Embryonic facial prominence (tissue), 1 donor: Measurements from ENCODE around the gene TDRD7.
"Not testable (repeated sequence)": the region's sequence is repeated elsewhere in the genome, so short reads cannot be mapped to it uniquely, and the experiment has no call there.

Source experiments
- DNase-seq: peaks from one replicate; pipeline ENCODE4 v3.0.0-alpha.2; 2016; ENCODE audit errors: extremely low spot score

TDRD7 gene

DNA sequence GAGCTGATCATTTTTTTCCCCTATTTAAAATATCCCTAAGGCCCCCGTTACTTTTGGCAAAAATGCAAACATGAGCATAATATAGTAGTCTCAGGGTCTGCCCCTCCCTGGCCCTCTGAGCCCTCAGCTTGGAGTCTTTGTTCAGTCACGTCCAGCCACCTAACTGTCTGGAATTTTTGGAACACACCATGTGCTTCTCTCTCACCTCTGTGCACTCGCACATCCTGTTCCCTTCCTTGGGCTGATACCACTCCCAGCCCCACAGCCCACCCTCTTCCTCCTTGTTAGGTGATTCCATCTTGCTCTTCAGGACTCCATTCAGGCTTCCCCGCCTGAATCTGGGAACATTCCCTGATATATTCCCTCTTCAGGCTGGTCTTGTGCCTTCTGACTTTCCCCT is 16.0 kb downstream of the TDRD7 start:
- DNase-seq: no peak

DNA sequence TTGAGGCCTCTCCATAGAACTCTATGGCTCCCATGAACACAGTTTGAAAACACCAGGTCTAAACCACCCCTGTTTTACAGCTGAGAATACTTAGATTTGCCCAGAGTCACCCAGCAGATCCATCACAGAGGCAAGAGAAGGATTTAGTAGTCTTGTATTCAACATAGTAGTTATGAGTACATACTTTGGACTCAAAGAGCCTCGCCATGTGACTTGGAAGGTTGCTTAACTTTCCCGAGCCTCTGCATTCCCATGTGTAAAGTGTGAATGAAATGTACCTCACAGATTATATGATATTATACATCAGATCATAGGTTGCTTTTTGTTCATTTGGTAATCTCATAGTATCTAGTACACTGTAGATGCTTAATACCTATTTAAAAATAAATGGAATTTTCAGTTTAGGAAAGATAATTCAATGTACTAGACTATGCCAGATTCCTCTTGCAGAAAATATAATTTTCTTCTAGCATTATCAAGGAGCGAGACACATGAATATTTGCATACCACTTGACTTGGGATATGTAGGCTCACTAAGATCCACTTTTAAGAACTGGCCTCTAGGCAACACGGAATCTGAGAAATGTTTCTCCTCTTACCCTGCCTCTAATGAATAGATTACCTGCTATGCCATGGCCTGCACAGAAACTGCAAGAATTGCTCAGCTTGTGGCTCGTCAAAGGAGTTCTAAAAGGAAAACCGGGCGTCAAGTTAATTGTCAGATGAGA is 18.6 kb downstream of the TDRD7 start:
- no peak for DNase-seq

DNA sequence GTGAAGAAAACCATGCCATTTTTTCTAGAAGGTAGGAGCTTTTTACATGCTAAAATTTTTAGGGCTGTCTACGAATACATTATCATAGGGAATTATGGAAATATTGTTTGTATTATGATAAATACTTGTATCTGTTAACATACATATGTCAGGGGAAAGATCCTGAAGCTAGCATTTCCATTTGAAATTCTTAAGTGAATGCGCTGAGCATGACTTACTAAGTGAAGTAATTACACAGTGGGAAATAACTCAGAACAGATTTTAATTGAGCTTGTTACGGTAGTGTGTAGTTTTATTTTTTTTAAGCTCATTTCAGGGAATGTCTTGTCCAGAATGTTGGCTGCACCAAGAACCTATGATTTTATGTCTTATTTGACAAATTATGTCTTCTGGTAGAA is 19.1 kb downstream of the TDRD7 start:
- DNase-seq: no peak

DNA sequence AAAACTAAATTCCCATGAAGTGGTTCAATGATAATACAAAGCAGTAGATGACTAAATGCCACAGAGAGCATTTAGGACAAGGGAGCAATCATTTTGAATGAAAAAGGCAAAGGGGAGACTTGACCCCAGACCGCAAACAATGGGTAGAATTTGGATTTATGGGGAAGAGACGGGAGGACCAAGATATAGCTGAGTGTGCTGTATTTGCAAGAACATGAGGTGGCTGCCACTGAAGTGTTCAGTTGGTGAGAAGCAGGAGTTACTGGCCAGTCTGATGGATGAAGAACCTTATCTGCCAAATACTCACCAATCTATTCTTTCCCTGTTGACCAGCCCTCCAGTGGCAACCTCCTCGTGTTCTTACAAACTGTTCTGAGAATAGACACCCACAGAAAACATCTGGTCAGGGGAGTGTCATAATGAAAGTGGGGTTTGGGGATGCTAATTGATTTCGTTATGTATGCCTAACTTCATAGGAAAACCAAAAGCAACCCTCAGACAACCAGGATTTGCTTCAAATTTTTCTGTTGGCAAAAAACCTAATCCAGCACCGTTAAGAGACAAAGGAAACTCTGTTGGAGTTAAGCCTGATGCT is 19.8 kb downstream of the TDRD7 start:
- no peak for DNase-seq

DNA sequence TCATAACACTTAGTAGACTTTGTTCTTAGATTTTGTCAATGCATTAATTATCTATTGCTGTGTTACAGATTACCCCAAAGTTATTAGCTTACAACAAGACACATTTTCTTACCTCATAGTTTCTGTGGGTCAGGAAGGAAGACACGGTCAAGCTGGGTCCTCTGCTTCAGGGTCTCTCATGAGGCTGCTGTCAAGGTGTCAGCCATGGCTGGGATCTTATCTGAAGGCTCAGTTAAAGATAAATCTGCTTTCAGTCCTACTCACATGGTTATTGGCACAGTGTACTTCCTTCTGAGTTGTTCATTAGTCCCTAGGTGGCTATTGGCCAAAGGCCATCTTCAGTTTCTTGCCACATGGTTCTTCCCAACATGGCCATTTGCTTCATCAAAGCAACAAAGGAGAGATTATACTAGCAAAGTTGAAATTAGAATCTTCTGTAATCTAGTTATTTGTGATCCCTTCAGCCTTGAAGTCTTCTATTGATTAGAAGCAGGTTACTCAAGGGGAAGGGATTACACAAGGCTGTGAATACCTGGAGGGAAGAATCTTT is 25.2 kb downstream of the TDRD7 start:
- DNase-seq: no peak

DNA sequence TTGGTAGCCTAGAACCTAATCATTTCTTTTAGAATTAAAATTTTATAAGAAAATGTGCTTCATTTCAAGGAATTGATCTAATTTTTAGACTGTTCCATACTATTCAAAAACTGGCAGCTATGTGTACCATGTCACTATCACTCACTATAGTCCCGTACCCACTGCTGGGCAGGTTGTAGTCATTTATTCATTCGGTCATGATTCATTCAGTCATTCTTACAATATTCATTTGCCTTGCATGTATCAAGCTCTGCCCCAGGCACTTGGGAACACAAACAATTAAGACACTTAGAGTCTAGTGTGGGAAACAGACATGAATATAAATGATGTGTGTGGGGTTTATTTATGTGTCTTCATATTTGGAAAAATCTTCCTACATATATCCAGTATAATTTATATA is 26.4 kb downstream of the TDRD7 start:
- no peak for DNase-seq

DNA sequence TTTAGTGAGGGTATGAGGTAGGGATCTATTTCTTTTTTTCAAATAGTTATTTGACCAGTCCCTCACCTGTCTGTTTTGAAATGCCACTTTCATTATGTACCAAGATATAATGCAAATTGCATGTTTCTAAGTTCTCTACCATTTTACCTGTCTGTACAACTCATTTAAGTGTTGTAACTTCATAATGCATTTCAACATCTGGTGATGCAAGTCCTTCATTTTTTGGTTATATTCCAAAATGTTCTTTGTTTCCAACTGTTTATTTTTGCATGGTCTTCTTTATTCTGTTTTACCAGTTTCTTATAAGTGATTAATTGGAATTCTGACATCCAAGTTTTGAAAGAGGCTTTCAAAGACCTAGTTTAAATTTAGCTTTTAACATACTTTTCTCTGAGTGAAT is 26.8 kb downstream of the TDRD7 start:
- DNase-seq: no peak

DNA sequence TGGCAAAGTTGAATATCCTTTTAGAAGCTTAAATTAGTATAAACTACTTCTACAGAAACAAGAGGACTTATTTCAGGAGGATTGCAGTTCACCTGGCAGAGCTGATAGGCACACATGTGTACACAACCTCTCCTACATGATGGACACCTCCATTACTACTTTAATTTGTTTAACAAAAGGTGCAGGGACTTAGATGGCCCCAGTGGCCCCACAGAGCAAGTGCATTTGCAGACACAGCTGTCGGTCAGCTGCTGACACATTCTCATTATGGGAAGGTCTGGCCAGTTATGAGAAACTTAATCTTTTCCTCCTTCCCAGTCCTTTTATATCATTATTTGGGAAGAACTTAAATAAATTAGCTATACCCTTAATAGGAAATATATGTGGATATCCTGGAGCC is 28.3 kb downstream of the TDRD7 start:
- no peak for DNase-seq

DNA sequence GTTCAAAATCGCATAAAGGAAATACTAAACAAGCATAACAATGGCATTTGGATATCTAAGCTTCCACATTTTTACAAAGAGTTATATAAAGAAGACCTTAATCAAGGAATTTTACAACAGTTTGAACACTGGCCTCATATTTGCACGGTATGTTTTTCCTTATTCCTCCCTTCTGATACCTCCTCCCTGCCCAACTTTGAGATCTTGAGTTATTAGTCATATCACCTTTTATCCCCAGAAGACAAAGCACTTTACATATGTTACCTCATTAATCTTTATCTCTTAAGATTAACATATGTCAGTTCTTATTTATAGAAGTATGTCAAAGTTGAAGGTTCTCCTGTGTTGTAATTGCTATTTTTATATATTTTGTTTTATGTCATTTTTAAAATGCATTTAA is 29.8 kb downstream of the TDRD7 start:
- DNase-seq: no peak

DNA sequence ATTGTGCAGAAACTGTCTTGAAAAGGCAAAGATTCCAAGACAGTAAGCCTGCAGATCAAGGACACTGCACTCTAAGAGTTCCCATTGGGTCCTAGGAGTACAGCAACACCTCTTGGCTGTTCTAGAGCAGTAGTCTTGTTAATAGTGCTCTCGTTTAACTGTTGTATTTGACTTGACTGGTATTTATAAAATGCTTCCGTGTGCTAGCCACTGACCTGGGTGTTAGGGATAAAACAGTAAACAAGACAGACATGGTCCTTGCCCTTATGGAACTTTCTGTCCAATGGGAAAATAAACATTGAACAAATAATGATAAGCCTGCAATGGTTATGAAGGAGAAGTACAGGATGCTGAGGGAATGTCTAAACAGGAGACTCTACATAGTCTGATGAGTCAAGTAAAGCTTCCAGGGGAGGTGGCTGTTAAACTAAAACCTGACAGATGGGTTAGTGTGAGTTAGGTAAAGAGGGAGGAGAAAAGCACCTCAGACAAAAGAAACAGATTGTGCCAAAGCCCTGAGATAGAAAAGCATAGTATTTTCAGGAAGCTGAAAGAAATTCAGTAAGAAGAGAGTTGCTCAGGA is 33.3 kb downstream of the TDRD7 start:
- DNase-seq: no peak

DNA sequence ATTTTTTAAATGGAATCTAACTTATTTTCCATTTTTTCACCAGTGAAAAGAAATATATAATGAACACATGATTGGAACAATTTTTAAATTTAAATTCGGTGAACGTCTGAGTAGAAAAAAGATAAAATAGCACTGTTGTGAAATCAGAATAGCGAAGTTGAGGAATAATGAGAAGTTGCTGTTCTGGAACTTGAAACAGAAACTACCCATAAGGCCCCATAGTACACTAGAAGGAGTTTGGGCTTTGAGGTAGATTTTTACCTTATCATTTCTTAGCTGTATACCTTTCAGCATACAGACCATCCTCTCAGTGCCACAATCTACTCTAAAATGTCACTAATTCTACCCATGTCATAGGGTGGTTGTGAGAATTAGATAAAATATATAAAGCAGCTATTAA is 35.1 kb downstream of the TDRD7 start:
- no peak for DNase-seq

DNA sequence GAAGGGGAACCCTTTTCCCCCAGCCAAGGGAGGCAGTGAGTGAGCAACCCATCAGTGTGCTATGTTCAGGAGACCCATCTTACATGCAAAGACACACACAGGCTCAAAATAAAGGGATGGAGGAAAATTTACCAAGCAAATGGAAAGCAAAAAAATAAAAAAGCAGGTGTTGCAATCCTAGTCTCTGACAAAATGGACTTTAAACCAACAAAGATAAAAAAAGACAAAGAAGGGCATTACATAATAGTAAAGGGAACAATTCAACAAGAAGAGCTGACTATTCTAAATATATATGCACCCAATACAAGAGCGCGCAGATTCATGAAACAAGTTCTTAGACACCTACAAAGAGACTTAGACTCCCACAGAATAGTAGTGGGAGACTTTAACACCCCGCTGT is 41.7 kb downstream of the TDRD7 start:
- not testable (repeated sequence) for DNase-seq

DNA sequence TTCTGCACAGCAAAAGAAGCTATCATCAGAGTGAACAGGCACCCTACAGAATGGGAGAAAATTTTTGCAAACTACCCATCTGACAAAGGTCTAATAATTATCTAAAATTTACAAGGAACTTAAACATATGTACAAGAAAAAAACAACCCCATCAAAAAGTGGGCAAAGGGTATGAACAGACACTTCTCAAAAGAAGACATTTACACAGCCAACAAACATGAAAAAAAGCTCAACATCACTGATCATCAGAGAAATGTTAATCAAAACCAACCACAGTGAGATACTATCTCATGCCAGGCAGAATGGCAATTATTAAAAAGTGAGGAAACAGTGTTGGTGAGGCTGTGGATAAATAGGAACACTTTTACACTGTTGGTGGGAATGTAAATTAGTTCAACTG is 44.9 kb downstream of the TDRD7 start:
- DNase-seq: not testable (repeated sequence)

DNA sequence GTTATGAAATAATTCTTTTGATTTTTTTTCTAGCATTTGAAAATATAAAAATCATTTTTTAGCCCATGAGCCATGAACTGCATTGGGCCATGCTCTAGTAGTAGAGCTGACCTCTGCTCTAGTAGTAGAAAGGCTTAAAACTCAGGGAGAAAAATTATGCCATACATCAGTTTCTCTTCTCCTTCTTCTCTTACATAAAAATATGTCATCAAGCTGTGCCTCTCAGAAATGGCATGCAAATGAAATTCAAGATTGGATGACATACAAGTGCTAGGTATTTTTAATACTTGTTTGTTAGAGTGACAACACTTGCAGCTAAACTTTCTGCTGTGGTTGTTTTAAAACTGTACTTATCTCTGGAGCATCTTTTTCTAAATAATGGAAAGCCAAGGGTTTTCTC is 47.4 kb downstream of the TDRD7 start:
- DNase-seq: no peak

DNA sequence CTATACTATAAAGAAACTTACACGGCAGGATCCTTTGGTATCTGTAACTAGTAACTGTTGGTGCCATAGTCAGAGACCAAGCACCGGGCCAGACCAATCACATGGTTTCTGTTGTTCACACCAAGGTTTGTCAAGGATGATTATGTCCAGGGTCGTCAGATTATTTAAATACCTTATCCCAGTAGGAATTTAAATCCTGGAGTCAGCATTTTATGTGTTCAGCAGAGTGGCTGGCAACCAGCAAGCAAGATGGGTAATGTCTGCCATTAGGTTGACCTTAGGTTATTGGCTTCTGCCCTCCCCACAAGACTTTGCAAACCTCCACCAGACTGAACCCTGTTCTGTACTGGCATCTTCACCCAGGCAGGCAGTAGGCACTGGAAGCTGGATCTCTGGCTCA is 50.3 kb downstream of the TDRD7 start:
- no peak for DNase-seq

DNA sequence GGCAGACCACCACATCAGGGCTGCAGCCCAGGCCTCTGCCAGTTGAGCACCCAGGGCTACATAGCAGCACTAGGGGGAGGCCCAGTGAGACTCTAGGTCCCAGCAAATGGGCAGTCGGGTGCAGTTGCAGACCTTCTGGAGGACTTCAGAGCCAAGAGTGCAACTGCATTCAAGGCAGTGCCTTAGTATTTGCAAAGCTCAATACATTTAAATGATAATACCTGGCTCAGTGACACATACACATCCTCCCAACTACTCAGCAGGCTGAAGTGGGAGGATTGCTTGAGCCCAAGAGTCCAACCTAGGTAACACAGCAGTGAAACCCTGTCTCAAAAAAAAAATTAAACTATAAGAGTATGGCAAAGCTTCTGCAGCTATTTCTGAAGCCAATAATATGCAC is 51.0 kb downstream of the TDRD7 start:
- no peak for DNase-seq

DNA sequence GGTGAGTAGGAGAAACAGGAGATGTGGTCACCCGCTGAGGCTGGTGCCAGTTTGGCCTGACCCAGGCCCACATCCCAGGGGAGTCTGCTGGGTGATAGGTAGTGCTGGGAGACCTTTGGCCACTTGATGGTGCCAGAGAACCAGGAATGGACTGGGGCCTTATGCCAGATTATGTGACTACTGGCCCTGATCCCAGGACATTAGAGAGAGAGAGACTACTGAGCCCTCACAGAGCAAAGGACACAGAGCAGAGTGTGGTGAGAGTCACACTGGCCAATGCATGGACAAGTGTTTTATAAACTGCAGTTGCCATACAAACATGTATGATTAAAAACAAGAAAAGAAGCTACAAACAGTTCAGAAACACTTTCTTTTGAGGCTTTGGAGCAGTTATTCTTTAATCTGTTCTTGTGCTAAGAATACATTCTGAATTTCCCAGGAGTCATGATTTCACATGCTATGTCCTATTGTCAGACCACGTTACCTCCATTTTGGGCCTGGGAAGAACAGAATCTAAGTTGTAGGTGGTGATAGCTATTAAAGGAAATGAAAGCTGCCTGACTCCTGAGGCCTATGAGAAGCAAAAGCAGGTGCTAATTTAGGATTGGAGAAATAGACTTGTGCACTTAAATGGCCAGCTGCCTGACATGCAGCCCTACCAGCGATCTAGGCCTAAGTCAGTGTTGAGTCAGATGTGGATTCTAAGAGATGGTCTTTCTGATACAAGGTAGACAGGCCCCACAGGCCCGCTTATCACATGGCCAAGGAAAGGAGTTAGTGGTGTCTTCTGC is 57.0 kb downstream of the TDRD7 start:
- DNase-seq: no peak

DNA sequence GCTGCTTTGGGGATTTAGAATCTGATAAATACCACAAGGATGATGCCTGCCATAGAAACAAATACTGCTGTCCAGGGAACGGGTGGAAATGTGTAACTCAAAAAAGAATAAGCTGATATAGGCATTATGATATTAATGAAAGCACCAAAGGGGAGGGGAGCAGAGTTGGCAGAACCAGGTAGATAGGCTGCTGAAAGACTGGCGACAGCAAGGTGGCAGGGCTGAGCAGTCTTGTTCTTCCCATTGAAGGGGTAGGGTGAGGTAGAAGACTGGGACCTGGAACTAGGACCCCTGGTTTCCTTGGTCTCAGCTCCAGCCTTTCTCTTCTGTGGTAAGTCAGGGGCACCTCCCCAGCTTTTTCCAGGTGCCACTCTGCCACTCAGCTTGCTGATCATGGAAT is 58.2 kb downstream of the TDRD7 start:
- no peak for DNase-seq

DNA sequence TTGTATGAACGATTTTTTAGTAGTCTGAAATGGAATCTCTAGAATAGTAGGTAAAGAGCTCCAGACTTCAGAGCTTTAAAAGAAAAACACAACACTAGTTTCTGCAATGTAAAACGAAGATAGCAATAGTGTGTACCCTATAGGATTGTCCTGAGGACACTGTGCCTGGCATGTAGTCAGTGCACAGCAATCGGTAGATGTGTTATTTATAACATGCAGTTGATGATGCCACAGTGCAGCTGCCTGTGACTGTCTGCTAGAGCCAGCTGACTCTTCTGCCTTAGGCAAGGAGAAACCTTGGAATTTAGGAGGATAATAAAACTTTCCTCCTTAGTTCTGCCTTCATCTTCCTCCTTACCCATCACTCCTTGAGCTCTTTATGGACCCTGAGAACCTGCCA is 61.8 kb downstream of the TDRD7 start:
- DNase-seq: no peak

DNA sequence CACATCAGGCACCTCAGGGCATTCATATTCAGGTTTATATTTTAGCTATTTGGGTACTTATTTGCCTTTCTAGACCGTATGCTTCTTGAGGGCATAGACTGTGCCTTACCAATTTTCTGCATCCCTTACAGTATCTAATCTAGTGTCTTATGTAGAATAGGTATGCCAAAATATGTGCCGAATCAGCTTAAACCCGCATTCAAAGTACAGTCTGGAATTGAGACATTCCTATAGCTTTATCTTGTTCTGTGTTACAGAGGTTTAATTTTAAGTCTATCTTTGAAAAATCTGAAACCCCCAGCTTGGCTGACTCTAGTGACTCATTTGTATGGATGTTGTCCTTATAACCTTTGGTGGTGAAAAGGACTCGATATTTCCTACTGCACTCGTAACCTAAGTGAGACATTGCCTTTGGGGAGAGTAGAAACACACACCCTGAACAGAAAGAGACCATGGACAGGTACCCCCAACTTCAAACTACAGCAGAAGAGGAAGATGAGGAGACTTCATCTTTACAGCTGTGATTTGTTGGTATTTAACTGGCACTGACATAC is 62.6 kb downstream of the TDRD7 start:
- DNase-seq: no peak

DNA sequence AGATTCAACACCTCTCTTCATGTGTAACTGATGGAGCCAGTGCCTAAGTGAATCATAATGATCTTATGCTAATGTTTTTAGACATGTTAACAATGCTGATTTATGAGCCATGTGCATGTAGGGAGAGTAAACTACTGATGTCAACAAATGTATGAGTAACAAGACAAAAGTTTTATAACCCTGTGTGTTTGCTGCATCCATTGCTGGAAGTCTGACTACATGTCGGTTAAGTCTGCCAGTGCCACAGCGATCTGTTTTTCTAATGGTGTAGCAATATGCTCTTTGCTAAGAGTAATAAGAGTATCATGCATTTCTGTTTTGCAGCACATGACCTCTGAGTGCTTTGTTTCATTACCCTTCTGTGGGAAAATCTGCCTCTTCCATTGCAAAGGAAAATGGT is 63.2 kb downstream of the TDRD7 start:
- DNase-seq: no peak

DNA sequence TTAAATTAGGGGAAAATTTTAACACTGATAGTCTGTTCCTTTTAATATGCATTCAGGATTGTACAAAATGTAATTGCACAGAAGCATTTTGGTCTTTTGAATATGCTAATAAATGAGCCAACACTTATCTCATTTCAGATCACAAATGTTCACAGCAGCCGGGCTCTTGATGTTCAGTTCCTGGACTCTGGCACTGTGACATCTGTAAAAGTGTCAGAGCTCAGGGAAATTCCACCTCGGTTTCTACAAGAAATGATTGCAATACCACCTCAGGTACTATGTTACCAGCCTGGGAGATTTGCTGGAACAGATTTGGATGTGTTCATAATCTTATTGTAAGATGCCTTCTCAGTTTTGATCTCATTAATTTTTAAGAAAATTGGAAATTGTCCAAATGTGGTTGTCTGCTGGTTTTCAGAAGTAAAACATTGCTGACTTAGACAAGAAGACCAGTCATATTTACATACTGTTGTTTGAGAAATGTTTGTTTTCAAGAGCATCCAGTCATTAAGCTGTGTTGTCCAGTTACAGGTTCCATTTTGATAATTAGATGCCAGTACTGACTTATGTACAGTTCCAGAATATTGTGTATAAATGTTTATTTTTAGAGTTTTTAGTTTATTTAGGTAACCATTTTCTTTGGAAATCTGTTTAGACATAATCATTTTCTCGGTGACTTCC is 66.5 kb downstream of the TDRD7 start:
- DNase-seq: no peak
